ENCODE data around the gene MEIS3. TPM values are rescaled to one million over a fixed set of nuclear protein-coding genes. Genes with fewer than 3 reads are reported as not detected.

The MEIS3 gene
- total and polyA plus RNA-seq, 10 of the 15 experiments (the other 5 are each of a cell fraction or from before 2014, with no cell fraction given), result 0.05 to 0.23 TPM; not detected in 8

DNA sequence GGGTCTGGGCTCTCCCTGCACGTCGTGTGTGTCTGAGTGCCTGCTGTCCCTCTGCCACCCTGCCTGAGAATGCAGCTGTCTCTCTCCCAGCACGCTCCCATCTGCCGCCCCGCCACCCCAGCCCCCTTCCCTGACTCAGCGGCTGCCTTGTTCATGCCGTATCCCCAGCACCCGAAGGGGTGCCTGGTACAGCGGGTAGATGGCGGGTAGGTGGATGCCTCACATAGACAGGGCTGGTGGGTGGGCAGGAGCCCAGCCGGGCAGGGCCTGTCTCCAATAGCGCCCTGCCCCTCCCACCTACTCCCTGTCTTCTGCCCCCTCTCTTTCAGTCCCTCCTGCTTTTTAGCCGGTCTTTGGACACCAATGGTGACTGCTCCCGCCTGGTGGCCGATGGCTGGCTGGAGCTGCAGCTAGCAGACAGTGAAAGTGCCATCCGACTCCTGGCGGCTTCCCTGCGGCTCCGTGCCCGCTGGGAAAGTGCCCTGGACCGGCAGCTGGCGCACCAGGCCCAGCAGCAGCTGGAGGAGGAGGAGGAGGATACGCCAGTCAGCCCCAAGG, 39.9 kb downstream of the MEIS3 start:
- FAIRE-seq (no peak), DNase-seq (ENCODE audit: low read depth, low spot score) (no peak), ATAC-seq (no peak)
- Histone ChIP-seq H3K4me3 (no peak overlapping the region), H4K20me1 (ENCODE audit: control insufficient read depth, insufficient read depth) (no peaks in the 10 kb centered on the region), H3K9me3 (replicated peaks; ENCODE audit: control insufficient read depth, insufficient read depth, low read length) (no peaks in the 10 kb centered on the region), H3K27me3 (replicated peaks in 1 of 2; ENCODE audit: control insufficient read depth in 2 of 2, insufficient read depth in 2 of 2, low read length in 1 of 2) (no peaks in the 10 kb centered on the region), H3K4me1 (ENCODE audit: control insufficient read depth, insufficient read depth, low read length) (peaks cover 4% of the 10 kb centered on the region; the same call in 1 of the 2 replicates), H2AFZ (ENCODE audit: control insufficient read depth, low read depth, low read length) (no peak overlapping the region), H3K27ac (ENCODE audit: control insufficient read depth, insufficient read depth) (no peak overlapping the region), H3K4me2 (ENCODE audit: control insufficient read depth, insufficient read depth) (no peak overlapping the region), H3K36me3 (ENCODE audit: control insufficient read depth in 2 of 2, insufficient read depth in 2 of 2, low read length in 1 of 2) (peaks cover 5 to 34% of the 10 kb centered on the region in 2 experiments; a peak in 3 of 4 replicates), H3K9ac (ENCODE audit: control insufficient read depth, insufficient read depth, low read length) (no peak overlapping the region), H3K79me2 (ENCODE audit: control insufficient read depth, insufficient read depth, low read length) (no peaks in the 10 kb centered on the region)
- CTCF ChIA-PET, result interaction anchor here (0.9 kb wide), 1 partner anchor 31 kb away, joined by 3 read pairs; the partner anchor contains the start of gene DHX34
- no TSS peak for BruUV-seq (replicated peaks)
- WGBS (ENCODE audit: insufficient coverage, insufficient replicate concordance, low lambda C conversion rate, missing lambda C conversion rate), result 97% methylated on average over 23 of the region's 23 CpGs
- RAD21 ChIA-PET (ENCODE audit: unreplicated experiment), result no interaction called here
- intact Hi-C loops (cut with micrococcal nuclease; ENCODE audit: unreplicated experiment) (no loop called here), in situ Hi-C loops (cut with MboI) (no loop called here)
- TF ChIP-seq, protein P1, sequence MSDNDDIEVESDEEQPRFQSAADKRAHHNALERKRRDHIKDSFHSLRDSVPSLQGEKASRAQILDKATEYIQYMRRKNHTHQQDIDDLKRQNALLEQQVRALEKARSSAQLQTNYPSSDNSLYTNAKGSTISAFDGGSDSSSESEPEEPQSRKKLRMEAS (IDR thresholded peaks at IDR 0.05; ENCODE audit: low read depth, low read length), result no peak
- TF ChIP-seq JUND (IDR thresholded peaks at IDR 0.05; ENCODE audit: low read depth, low read length) (no peak), POLR2AphosphoS5 (IDR thresholded peaks at IDR 0.05; ENCODE audit: low read length) (no peak), SIX5 (IDR thresholded peaks at IDR 0.05; ENCODE audit: low read depth, low read length, severe bottlenecking) (no peak), BRCA1 (IDR thresholded peaks at IDR 0.05; ENCODE audit: low read depth, low read length) (no peak), ZZZ3 (IDR thresholded peaks at IDR 0.05; ENCODE audit: control insufficient read depth, insufficient read length, low read depth) (no peak), CHD1 (IDR thresholded peaks at IDR 0.05; ENCODE audit: low read depth, low read length) (no peak), CREM (IDR thresholded peaks at IDR 0.05; ENCODE audit: low read depth) (no peak), NFIC (IDR thresholded peaks at IDR 0.05; ENCODE audit: low read depth, low read length) (no peak), SIN3A (IDR thresholded peaks at IDR 0.05; ENCODE audit: low read depth, low read length) (no peak), NR2C2 (IDR thresholded peaks at IDR 0.05; ENCODE audit: borderline replicate concordance, control insufficient read depth, insufficient read length, low read depth) (no peak)
- TF ChIP-seq, protein P2, sequence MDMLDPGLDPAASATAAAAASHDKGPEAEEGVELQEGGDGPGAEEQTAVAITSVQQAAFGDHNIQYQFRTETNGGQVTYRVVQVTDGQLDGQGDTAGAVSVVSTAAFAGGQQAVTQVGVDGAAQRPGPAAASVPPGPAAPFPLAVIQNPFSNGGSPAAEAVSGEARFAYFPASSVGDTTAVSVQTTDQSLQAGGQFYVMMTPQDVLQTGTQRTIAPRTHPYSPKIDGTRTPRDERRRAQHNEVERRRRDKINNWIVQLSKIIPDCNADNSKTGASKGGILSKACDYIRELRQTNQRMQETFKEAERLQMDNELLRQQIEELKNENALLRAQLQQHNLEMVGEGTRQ (IDR thresholded peaks at IDR 0.05; ENCODE audit: borderline replicate concordance, low read depth, low read length), result no peak
- SMC1A ChIA-PET (ENCODE audit: uncharacterized antibody, unreplicated experiment), result no interaction called here
- POLR2A ChIA-PET, result no interaction called here
